ENCODE data around the gene ZNF496.
"Not testable (repeated sequence)": the region's sequence is repeated elsewhere in the genome, so short reads cannot be mapped to it uniquely, and the experiment has no call there.

Gene ZNF496

DNA sequence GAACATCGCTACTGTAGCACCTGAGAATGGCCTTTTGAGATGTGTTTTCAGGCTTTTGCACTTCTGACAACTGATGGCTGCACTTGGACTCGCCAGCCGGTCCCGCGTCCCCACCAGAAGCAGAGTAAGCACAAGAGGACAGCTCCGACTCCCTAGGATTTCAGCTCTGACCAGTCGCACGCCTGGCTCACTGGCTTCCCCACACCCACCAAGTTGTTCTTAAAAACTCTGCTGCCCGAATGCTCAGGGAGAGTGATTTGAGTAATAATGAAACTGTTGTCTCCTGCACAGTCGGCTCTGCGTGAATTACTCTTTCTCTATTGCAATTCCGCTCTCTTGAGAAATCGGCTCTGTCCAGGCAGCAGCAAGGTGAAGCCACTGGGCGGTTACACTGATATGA is 44.1 kb upstream of the ZNF496 start:
- Histone ChIP-seq H3K4me2 (ENCODE audit: low read length) (no peak overlapping the region), H3K27me3 (ENCODE audit: control insufficient read depth, low read length) (peaks cover 3% of the 10 kb centered on the region; the same call in 1 of the 2 replicates), H3K36me3 (ENCODE audit: control insufficient read depth, low read length) (no peaks in the 10 kb centered on the region), H3K4me1 (ENCODE audit: control insufficient read depth, low read length) (no peaks in the 10 kb centered on the region), H3K27ac (ENCODE audit: low read depth, low read length) (no peak overlapping the region), H3K79me2 (ENCODE audit: control insufficient read depth, low read length) (no peaks in the 10 kb centered on the region), H4K20me1 (ENCODE audit: control insufficient read depth, insufficient read depth, low read depth, low read length) (no peaks in the 10 kb centered on the region), H3K4me3 (ENCODE audit: low read length) (no peak overlapping the region), H3K9me2 (replicated peaks; ENCODE audit: control insufficient read depth, low read length) (no peaks in the 10 kb centered on the region), H3F3A (ENCODE audit: control insufficient read depth, insufficient read depth) (no peaks in the 10 kb centered on the region), H3K9me3 (ENCODE audit: control insufficient read depth, insufficient read depth, low read length) (no peaks in the 10 kb centered on the region)
- TF ChIP-seq EZH2phosphoT487 (IDR thresholded peaks at IDR 0.05; ENCODE audit: borderline replicate concordance, low read length), result no peak
- TF ChIP-seq, protein P1, sequence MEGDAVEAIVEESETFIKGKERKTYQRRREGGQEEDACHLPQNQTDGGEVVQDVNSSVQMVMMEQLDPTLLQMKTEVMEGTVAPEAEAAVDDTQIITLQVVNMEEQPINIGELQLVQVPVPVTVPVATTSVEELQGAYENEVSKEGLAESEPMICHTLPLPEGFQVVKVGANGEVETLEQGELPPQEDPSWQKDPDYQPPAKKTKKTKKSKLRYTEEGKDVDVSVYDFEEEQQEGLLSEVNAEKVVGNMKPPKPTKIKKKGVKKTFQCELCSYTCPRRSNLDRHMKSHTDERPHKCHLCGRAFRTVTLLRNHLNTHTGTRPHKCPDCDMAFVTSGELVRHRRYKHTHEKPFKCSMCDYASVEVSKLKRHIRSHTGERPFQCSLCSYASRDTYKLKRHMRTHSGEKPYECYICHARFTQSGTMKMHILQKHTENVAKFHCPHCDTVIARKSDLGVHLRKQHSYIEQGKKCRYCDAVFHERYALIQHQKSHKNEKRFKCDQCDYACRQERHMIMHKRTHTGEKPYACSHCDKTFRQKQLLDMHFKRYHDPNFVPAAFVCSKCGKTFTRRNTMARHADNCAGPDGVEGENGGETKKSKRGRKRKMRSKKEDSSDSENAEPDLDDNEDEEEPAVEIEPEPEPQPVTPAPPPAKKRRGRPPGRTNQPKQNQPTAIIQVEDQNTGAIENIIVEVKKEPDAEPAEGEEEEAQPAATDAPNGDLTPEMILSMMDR (IDR thresholded peaks at IDR 0.05; ENCODE audit: low read depth, low read length, poor library complexity, severe bottlenecking), result no peak

DNA sequence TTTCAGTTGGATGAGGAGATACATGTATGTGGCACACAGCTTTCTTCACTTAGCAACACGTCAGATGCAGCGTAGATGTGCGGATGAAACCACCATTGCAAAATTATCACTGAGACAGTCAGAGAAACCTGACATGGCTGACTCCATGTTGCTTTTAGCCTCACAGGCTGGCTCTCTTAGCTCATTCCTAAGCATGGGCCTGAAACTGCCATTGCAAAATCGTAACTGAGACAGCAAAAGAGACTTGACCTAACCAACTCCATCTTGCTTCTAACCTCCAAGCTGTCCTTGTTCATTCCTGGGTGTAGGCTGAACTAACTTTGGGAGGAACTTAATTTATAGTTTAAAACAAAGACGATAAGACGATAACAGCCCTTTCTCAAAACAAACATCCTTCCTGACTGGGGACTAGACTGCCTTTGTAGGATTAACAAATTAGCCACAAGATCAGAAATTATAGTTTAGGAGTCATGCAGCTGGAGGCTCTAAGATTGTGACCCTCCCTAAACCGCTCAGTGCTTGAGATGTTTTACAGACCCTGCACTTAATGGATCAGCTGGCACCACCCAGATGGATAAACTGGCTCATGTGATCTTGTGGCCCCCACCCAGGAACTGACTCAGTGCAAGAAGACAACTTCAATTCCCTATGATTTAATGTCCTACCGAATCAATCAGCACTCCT is 43.1 kb upstream of the ZNF496 start:
- H3F3A ChIP-seq (ENCODE audit: control insufficient read depth, insufficient read depth); H3K36me3 ChIP-seq (ENCODE audit: control insufficient read depth, low read length); H3K4me3 ChIP-seq (ENCODE audit: low read length); H3K9me3 ChIP-seq (ENCODE audit: control insufficient read depth, insufficient read depth, low read length); H3K9me2 ChIP-seq (replicated peaks; ENCODE audit: control insufficient read depth, low read length); H3K27ac ChIP-seq (ENCODE audit: low read depth, low read length); H3K4me2 ChIP-seq (ENCODE audit: low read length); H3K27me3 ChIP-seq (ENCODE audit: control insufficient read depth, low read length); H3K79me2 ChIP-seq (ENCODE audit: control insufficient read depth, low read length); H3K4me1 ChIP-seq (ENCODE audit: control insufficient read depth, low read length); H4K20me1 ChIP-seq (ENCODE audit: control insufficient read depth, insufficient read depth, low read depth, low read length): not testable (repeated sequence)

DNA sequence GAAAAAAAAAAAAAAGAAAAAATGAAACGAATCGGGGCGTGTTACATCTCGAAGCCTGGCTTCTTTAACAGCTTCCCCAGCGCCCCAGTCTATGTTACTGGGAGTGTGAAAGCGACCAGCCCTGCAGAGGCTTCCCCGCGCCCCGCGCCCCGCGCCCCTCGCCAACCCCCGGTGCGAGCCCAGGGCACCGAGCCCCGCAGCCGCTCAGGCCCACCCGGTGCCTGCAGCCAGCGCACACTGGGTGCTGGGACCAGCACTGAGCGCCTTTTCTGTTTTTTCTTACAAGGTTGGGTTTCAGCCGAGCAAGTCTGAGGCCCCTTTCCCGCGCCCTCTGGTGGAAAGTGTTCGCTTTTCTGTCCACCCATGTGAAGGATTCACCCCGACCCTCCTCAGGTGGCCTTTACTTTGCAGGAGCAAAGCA is 42.1 kb upstream of the ZNF496 start:
- H3K27ac ChIP-seq (ENCODE audit: low read depth, low read length), result no peak overlapping the region
- no peaks in the 10 kb centered on the region for H3K4me1 ChIP-seq (ENCODE audit: control insufficient read depth, low read length)
- H3K9me3 ChIP-seq (ENCODE audit: control insufficient read depth, insufficient read depth, low read length), result no peaks in the 10 kb centered on the region
- H3K36me3 ChIP-seq (ENCODE audit: control insufficient read depth, low read length), result no peaks in the 10 kb centered on the region
- no peaks in the 10 kb centered on the region for H4K20me1 ChIP-seq (ENCODE audit: control insufficient read depth, insufficient read depth, low read depth, low read length)
- peak overlapping the region; percentile 44; the same call in 1 of the 2 replicates for H3K4me2 ChIP-seq (ENCODE audit: low read length)
- no peaks in the 10 kb centered on the region for H3K9me2 ChIP-seq (replicated peaks; ENCODE audit: control insufficient read depth, low read length)
- H3K4me3 ChIP-seq (ENCODE audit: low read length), result no peak overlapping the region
- peaks cover 3% of the 10 kb centered on the region; the same call in 1 of the 2 replicates for H3K27me3 ChIP-seq (ENCODE audit: control insufficient read depth, low read length)
- no peaks in the 10 kb centered on the region for H3K79me2 ChIP-seq (ENCODE audit: control insufficient read depth, low read length)
- H3F3A ChIP-seq (ENCODE audit: control insufficient read depth, insufficient read depth), result no peaks in the 10 kb centered on the region
- TF ChIP-seq, protein P1 (IDR thresholded peaks at IDR 0.05; ENCODE audit: low read depth, low read length, poor library complexity, severe bottlenecking), result peak; percentile 38
- no peak for TF ChIP-seq EZH2phosphoT487 (IDR thresholded peaks at IDR 0.05; ENCODE audit: borderline replicate concordance, low read length)

DNA sequence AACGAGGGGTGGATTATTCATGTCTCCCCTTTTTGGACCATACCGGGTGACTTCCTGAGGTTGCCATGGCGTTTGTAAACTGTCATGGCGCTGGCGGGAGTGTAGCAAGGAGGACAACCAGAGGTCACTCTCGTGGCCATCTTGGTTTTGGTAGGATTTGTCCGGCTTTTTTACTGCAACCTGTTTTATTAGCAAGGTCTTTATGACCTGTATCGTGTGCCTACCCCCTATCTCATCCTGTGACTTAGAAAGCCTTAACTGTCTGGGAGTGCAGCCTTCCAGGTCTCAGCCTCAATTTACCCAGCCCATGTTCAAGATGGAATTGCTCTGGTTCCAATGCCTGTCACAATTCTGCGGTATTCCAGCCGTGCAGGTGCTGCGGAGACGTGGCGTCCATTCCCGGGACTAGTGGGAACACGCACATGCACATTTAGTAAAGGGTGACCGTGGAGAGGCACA is 40.2 kb upstream of the ZNF496 start:
- TF ChIP-seq EZH2phosphoT487 (IDR thresholded peaks at IDR 0.05; ENCODE audit: borderline replicate concordance, low read length), result no peak
- TF ChIP-seq, protein P1 (IDR thresholded peaks at IDR 0.05; ENCODE audit: low read depth, low read length, poor library complexity, severe bottlenecking), result no peak
- Histone ChIP-seq H3K4me1 (ENCODE audit: control insufficient read depth, low read length) (no peaks in the 10 kb centered on the region), H3K27ac (ENCODE audit: low read depth, low read length) (no peak overlapping the region), H3K9me2 (replicated peaks; ENCODE audit: control insufficient read depth, low read length) (no peaks in the 10 kb centered on the region), H3K36me3 (ENCODE audit: control insufficient read depth, low read length) (no peaks in the 10 kb centered on the region), H3K27me3 (ENCODE audit: control insufficient read depth, low read length) (peaks cover 8% of the 10 kb centered on the region; the same call in 1 of the 2 replicates), H3K4me3 (ENCODE audit: low read length) (no peak overlapping the region), H3F3A (ENCODE audit: control insufficient read depth, insufficient read depth) (no peaks in the 10 kb centered on the region), H3K4me2 (ENCODE audit: low read length) (no peak overlapping the region), H4K20me1 (ENCODE audit: control insufficient read depth, insufficient read depth, low read depth, low read length) (no peaks in the 10 kb centered on the region), H3K79me2 (ENCODE audit: control insufficient read depth, low read length) (no peaks in the 10 kb centered on the region), H3K9me3 (ENCODE audit: control insufficient read depth, insufficient read depth, low read length) (no peaks in the 10 kb centered on the region)

All from DOHH2 (cell line).